Non-pigmented ciliary epithelial cell (primary cell): ENCODE results near the gene CYP51A1.
A peak's percentile ranks its signal among the peaks of the same experiment; 100 is the strongest.
"Not testable (repeated sequence)": the region's sequence is repeated elsewhere in the genome, so short reads cannot be mapped to it uniquely, and the experiment has no call there.

Experiments
- DNase-seq: peaks from one replicate; pipeline ENCODE4 v3.0.0-alpha.2; 2010; ENCODE audit warnings: low read depth

Gene CYP51A1

GRCh38 chr7:92134271-92135051, at the start of gene CYP51A1:
Gene CYP51A1 (minus strand): TSS chr7:92134477. CDS start chr7:92134364, 113 bp downstream.
- DNase-seq, result peak; percentile 63

- no peak for DNase-seq
These were observed 44.9 kb upstream of the CYP51A1 start, which contains the start of gene LRRD1 for GRCh38 chr7:92178928-92179924. Gene LRRD1 (minus strand): TSS chr7:92179142. CDS start chr7:92165202, 13,940 bp downstream.

GRCh38 chr7:92177362-92177761, 43.1 kb upstream of the CYP51A1 start:
- DNase-seq, result no peak

- not testable (repeated sequence) for DNase-seq
These were observed 35.3 kb upstream of the CYP51A1 start for GRCh38 chr7:92169529-92169928.

GRCh38 chr7:92161271-92161670, 27.0 kb upstream of the CYP51A1 start:
- no peak for DNase-seq

- peak; percentile 65 for DNase-seq
These were observed 24.6 kb upstream of the CYP51A1 start for GRCh38 chr7:92158660-92159575.

GRCh38 chr7:92156990-92157389, 22.7 kb upstream of the CYP51A1 start:
- no peak for DNase-seq

- DNase-seq, result no peak
These were observed 20.9 kb upstream of the CYP51A1 start for GRCh38 chr7:92155108-92155739.

- no peak for DNase-seq
These were observed 16.3 kb upstream of the CYP51A1 start for GRCh38 chr7:92150450-92151017.

GRCh38 chr7:92149736-92150239, 15.5 kb upstream of the CYP51A1 start:
- no peak for DNase-seq

GRCh38 chr7:92143192-92143880, 9.1 kb upstream of the CYP51A1 start:
- DNase-seq, result not testable (repeated sequence)

- DNase-seq, result not testable (repeated sequence)
These were observed 8.5 kb upstream of the CYP51A1 start for GRCh38 chr7:92142791-92143190.

GRCh38 chr7:92141161-92141560, 6.9 kb upstream of the CYP51A1 start:
- no peak for DNase-seq

GRCh38 chr7:92137557-92137956, 3.3 kb upstream of the CYP51A1 start:
- no peak for DNase-seq

- no peak for DNase-seq
These were observed 994 bp upstream of the CYP51A1 start for GRCh38 chr7:92135052-92135889.

- no peak for DNase-seq
These were observed 473 bp downstream of the CYP51A1 start for GRCh38 chr7:92133737-92134270.

- DNase-seq, result no peak
These were observed 1.0 kb downstream of the CYP51A1 start for GRCh38 chr7:92133133-92133736.

GRCh38 chr7:92131764-92132330, 2.4 kb downstream of the CYP51A1 start:
- no peak for DNase-seq
